PFSK-1 (cell line): ENCODE data around the gene OR6N1.

Experiments used
- FOXP2 ChIP-seq: optimal IDR thresholded peaks from 2 replicates; pipeline ENCODE3; 2011; ENCODE audit warnings: borderline replicate concordance, control low read depth, inconsistent platforms; ENCODE audit not compliant: insufficient read depth; ENCODE audit errors: extremely low read length, extremely low read depth
- POLR2AphosphoS5 ChIP-seq: IDR thresholded peaks from 2 replicates; pipeline ENCODE4 v1.6.1; 2012; ENCODE audit warnings: low read depth, mild to moderate bottlenecking, control low read depth, low read length, moderate library complexity
- TAF1 ChIP-seq: IDR thresholded peaks from 2 replicates; pipeline ENCODE4 v1.6.1; 2012; ENCODE audit warnings: low read length, control low read depth, borderline replicate concordance; ENCODE audit not compliant: insufficient read depth

- TF ChIP-seq TAF1, result no peak
- TF ChIP-seq POLR2AphosphoS5, result no peak
- no peak for TF ChIP-seq FOXP2
Observed at GRCh38 chr1:158716335-158716734, 55.7 kb downstream of the OR6N1 start.
